ENCODE measurements around the gene PEX14.
A peak's percentile ranks its signal among the peaks of the same experiment; 100 is the strongest.

The PEX14 gene

DNA sequence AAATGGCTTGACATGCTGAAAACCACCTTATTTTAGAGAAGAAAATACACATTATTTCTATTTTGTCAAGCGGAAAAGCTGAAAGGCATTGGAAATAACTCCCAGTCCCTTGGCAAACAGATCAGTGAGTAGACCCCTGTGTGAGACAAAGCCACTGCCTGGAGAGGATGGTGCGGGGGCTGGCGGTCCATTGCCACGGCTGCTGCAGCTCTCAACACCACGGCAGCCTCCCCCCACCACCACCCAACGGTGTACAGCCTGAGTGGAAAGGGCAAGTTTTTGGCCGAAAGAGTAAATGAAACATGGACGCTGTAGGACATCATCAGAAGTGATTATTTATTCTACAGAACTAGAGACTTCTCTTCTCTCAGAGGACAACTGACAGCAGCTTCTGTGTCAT, 84.6 kb downstream of the PEX14 start:
- no peak for DNase-seq (ENCODE audit: low read depth)
- no peak for TF ChIP-seq CTCF (IDR thresholded peaks at IDR 0.05; ENCODE audit: low read depth, low read length)
- TF ChIP-seq MYC (IDR thresholded peaks at IDR 0.05; ENCODE audit: low read depth, low read length) = no peak
- TF ChIP-seq, protein P1, sequence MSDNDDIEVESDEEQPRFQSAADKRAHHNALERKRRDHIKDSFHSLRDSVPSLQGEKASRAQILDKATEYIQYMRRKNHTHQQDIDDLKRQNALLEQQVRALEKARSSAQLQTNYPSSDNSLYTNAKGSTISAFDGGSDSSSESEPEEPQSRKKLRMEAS (IDR thresholded peaks at IDR 0.05; ENCODE audit: low read depth, low read length) = no peak
- TF ChIP-seq POLR2A (IDR thresholded peaks at IDR 0.05; ENCODE audit: extremely low read depth, insufficient read length) = no peak
- H3K4me3 ChIP-seq (ENCODE audit: low read depth, low read length) = no peak overlapping the region

- TF ChIP-seq MYC (IDR thresholded peaks at IDR 0.05; ENCODE audit: low read depth, low read length) = no peak
- TF ChIP-seq, protein P1 (IDR thresholded peaks at IDR 0.05; ENCODE audit: low read depth, low read length) = no peak
- no peak for TF ChIP-seq CTCF (IDR thresholded peaks at IDR 0.05; ENCODE audit: low read depth, low read length)
- TF ChIP-seq POLR2A (IDR thresholded peaks at IDR 0.05; ENCODE audit: extremely low read depth, insufficient read length) = no peak
- peak; percentile 20 for DNase-seq (ENCODE audit: low read depth)
- no peak overlapping the region for H3K4me3 ChIP-seq (ENCODE audit: low read depth, low read length)
These were observed 86.7 kb downstream of the PEX14 start for GRCh38 chr1:10561497-10561896.

- no peak overlapping the region for H3K4me3 ChIP-seq (ENCODE audit: low read depth, low read length)
- DNase-seq (ENCODE audit: low read depth) = peak; percentile 35
- TF ChIP-seq CTCF (IDR thresholded peaks at IDR 0.05; ENCODE audit: low read depth, low read length) (peak; percentile 26), POLR2A (IDR thresholded peaks at IDR 0.05; ENCODE audit: extremely low read depth, insufficient read length) (no peak)
These were observed 87.2 kb downstream of the PEX14 start for GRCh38 chr1:10561955-10562354.

DNA sequence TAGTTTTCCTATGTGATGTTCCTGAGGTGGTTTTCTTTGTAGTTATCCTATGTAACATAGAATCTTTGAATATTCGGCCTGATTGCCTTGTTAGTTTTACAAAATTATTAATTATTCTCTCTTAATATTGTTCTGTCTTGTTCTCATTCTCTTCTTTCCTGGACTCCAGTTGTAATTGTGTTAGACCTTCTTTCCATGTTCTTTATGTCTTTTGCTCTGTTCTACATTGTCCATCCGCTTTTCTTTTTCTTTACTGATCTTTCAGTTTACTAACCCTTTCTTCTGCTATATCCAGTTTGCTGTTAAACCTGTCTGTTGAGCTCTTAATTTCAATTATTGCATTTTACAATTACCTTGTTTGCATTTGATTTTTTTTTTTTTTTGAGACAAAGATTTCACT, 89.3 kb downstream of the PEX14 start:
- TF ChIP-seq CTCF (IDR thresholded peaks at IDR 0.05; ENCODE audit: low read depth, low read length) = no peak
- TF ChIP-seq, protein P1 (IDR thresholded peaks at IDR 0.05; ENCODE audit: low read depth, low read length) = no peak
- no peak for TF ChIP-seq MYC (IDR thresholded peaks at IDR 0.05; ENCODE audit: low read depth, low read length)
- no peak for TF ChIP-seq POLR2A (IDR thresholded peaks at IDR 0.05; ENCODE audit: extremely low read depth, insufficient read length)
- H3K4me3 ChIP-seq (ENCODE audit: low read depth, low read length) = no peak overlapping the region
- no peak for DNase-seq (ENCODE audit: low read depth)

- DNase-seq (ENCODE audit: low read depth) = no peak
- no peak overlapping the region for H3K4me3 ChIP-seq (ENCODE audit: low read depth, low read length)
- no peak for TF ChIP-seq CTCF (IDR thresholded peaks at IDR 0.05; ENCODE audit: low read depth, low read length)
- TF ChIP-seq, protein P1 (IDR thresholded peaks at IDR 0.05; ENCODE audit: low read depth, low read length) = no peak
These were observed 94.8 kb downstream of the PEX14 start for GRCh38 chr1:10569531-10569930.

DNA sequence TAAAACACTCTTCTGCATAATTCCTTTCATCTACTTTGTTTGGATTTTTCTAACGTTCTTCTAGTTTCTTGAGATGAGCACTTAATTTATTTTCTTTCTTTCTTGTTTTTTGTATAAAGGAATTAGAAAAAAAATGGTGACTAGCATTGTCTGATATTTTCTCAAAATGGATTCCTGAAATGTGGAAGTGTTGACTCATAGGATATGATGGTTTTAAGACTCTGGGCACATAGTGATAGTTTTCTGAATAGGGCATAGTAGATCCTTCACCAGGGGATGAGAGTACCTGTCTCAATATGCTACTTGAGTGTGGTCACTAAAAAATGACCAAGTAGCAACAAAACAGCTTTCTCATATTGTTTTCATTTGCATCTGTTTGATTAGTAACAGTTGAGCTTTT, 100.9 kb downstream of the PEX14 start:
- H3K4me3 ChIP-seq (ENCODE audit: low read depth, low read length) = no peak overlapping the region
- DNase-seq (ENCODE audit: low read depth) = no peak
- TF ChIP-seq, protein P1 (IDR thresholded peaks at IDR 0.05; ENCODE audit: low read depth, low read length) = no peak
- no peak for TF ChIP-seq POLR2A (IDR thresholded peaks at IDR 0.05; ENCODE audit: extremely low read depth, insufficient read length)
- TF ChIP-seq MYC (IDR thresholded peaks at IDR 0.05; ENCODE audit: low read depth, low read length) = no peak
- no peak for TF ChIP-seq CTCF (IDR thresholded peaks at IDR 0.05; ENCODE audit: low read depth, low read length)
